Measurements from ENCODE around the gene ITGB2. TPM values are rescaled to one million over a fixed set of nuclear protein-coding genes. Genes with fewer than 3 reads are reported as not detected.

The ITGB2 gene
- total and polyA plus RNA-seq, 11 donors = 6.1 to 253 (median 20.6) TPM

DNA sequence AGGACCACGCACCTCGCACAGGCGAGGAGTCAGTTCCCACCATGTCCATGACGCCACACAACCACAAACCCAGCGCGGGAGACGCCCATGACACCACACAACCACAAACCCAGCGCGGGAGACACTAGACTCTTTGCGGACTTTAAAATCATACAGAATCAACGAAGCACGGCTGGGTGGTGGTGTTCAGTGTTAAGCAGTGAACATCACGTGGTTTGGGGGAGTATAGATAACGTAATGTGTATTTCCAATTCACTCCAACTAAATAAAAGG, 66.4 kb downstream of the ITGB2 start:
- WGBS, 4 donors = 85 to 91% (median 89%) methylated on average over 14 of the region's 14 CpGs
- no peak for ATAC-seq

GRCh38 chr21:44853601-44854390, 66.9 kb downstream of the ITGB2 start:
- peaks cover 0 to 51% (median 22%) of the 10 kb centered on the region in 12 donors for H3K4me1 ChIP-seq
- no peaks in the 10 kb centered on the region for H3K9me3 ChIP-seq
- H3K36me3 ChIP-seq = peaks cover 0 to 100% (median 88%) of the 10 kb centered on the region in 9 donors
- peak overlapping the region in 7 of 12 donors; percentile 26 to 58 (median 42) for H3K27ac ChIP-seq
- TF ChIP-seq, protein P1, sequence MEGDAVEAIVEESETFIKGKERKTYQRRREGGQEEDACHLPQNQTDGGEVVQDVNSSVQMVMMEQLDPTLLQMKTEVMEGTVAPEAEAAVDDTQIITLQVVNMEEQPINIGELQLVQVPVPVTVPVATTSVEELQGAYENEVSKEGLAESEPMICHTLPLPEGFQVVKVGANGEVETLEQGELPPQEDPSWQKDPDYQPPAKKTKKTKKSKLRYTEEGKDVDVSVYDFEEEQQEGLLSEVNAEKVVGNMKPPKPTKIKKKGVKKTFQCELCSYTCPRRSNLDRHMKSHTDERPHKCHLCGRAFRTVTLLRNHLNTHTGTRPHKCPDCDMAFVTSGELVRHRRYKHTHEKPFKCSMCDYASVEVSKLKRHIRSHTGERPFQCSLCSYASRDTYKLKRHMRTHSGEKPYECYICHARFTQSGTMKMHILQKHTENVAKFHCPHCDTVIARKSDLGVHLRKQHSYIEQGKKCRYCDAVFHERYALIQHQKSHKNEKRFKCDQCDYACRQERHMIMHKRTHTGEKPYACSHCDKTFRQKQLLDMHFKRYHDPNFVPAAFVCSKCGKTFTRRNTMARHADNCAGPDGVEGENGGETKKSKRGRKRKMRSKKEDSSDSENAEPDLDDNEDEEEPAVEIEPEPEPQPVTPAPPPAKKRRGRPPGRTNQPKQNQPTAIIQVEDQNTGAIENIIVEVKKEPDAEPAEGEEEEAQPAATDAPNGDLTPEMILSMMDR (IDR thresholded peaks at IDR 0.05) = no peak
- no peak for TF ChIP-seq POLR2A (IDR thresholded peaks at IDR 0.05)
- WGBS, 4 donors = 66 to 78% (median 73%) methylated on average over 31 to 34 of the region's 34 CpGs
- no peaks in the 10 kb centered on the region for H3K27me3 ChIP-seq
- intact Hi-C loops (cut with DNase I) = loop anchor here in 2 of 10 donors (5.0 kb wide), 1 partner anchor 36 kb away; the partner anchor contains the start of gene SUMO3 (in 2 of the 2)
- peak; percentile 65 to 77 (median 72) for ATAC-seq
- peak in 4 of 5 donors; percentile 48 to 77 (median 66) for DNase-seq
- no peak overlapping the region for H3K4me3 ChIP-seq

More for the DNA sequence above, 66.4 kb downstream of the ITGB2 start:
- Histone ChIP-seq H3K9me3 (no peaks in the 10 kb centered on the region), H3K27me3 (no peaks in the 10 kb centered on the region), H3K4me3 (no peak overlapping the region), H3K36me3 (peaks cover 0 to 100% (median 88%) of the 10 kb centered on the region in 9 donors), H3K4me1 (peaks cover 2 to 55% (median 24%) of the 10 kb centered on the region in 12 donors), H3K27ac (peak overlapping the region in 6 of 12 donors; percentile 26 to 58 (median 44))
- TF ChIP-seq, protein P1 (IDR thresholded peaks at IDR 0.05) = no peak
- no peak for TF ChIP-seq POLR2A (IDR thresholded peaks at IDR 0.05)
- intact Hi-C loops (cut with DNase I) = loop anchor here in 2 of 10 donors (5.0 kb wide), 1 partner anchor 37 kb away; the partner anchor contains the start of gene SUMO3 (in 2 of the 2)
- no peak for DNase-seq

DNA sequence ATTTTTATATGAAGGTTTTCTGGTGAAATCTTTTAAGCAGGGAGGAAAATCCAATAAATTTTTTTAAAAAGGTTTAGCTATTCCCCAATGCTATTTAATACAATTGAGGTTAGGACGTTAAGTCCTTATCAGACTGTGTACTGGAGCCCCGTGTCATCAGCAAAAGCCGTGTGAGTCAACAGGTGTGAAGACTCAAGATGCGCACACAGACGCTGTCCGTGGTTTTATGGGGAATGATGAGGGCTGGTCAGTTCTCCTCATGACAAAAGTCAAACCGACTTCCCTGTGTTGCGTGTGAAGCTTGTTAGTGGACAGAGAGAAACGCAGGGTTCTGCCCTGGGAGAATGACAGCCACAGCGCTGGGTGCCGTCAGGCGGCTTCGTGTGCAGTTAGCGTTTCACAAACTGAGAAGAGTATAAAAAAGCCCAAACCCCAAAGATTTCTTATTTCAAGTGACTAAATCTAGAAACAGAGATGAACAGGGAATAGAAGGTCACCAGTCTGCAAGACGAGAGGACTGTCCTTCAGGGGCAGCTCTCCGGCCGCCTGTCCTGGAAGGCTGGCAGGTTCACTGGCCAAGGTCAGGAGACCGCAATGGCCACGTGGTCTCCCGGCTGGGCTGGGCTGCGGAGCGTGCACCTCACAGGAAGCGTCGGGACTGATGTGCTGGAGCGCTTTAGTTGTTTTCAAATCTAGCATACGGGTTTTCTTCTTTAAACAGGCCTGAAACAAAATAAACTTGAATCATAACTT, 69.6 kb downstream of the ITGB2 start:
- intact Hi-C loops (cut with DNase I) = loop anchor here in 2 of 10 donors (5.0 kb wide), 1 partner anchor 34 kb away; the partner anchor contains the start of gene SUMO3 (in 2 of the 2)
- H3K27ac ChIP-seq = peak overlapping the region in 2 of 12 donors; percentile 20 to 39
- H3K27me3 ChIP-seq = no peaks in the 10 kb centered on the region
- no peak for DNase-seq
- H3K4me1 ChIP-seq = peaks cover 0 to 57% (median 24%) of the 10 kb centered on the region in 12 donors
- WGBS, 4 donors = 70 to 84% (median 78%) methylated on average over 26 of the region's 26 CpGs
- H3K9me3 ChIP-seq = no peaks in the 10 kb centered on the region
- peaks cover 0 to 81% (median 65%) of the 10 kb centered on the region in 9 donors for H3K36me3 ChIP-seq
- ATAC-seq = no peak
- H3K4me3 ChIP-seq = no peak overlapping the region
- no peak for TF ChIP-seq POLR2A (IDR thresholded peaks at IDR 0.05)
- TF ChIP-seq, protein P1 (IDR thresholded peaks at IDR 0.05) = no peak

All from heart left ventricle (tissue), 16 donors.